T-helper 17 cell (primary cell): Measurements from ENCODE around the gene SF3B6. TPM values are rescaled to one million over a fixed set of nuclear protein-coding genes. Genes with fewer than 3 reads are reported as not detected.
"Not testable (repeated sequence)": the region's sequence is repeated elsewhere in the genome, so short reads cannot be mapped to it uniquely, and the experiment has no call there.

ENCODE experiments used
- ATAC-seq: fragments of 150-1000 bp; cut with Tn5 transposase; 2 replicates; pipeline ENCODE4 v1.10.0; 2021; ENCODE audit warnings: mild to moderate bottlenecking, moderate library complexity
- DNase-seq, 3 donors: peaks; one replicate each; pipeline versions ENCODE4 v3.0.0 to v3.0.0-alpha.2; 2020 to 2021
- H3K9me3 ChIP-seq: one replicate; pipeline ENCODE4 v1.7.0; 2013; ENCODE audit warnings: low read length, mild to moderate bottlenecking; ENCODE audit not compliant: control insufficient read depth, poor library complexity, severe bottlenecking
- H3K27ac Mint-ChIP-seq: one replicate; pipeline ENCODE4 v1.8.0; 2022; ENCODE audit warnings: mild to moderate bottlenecking, moderate library complexity, mixed read lengths
- H3K27me3 Mint-ChIP-seq: one replicate; pipeline ENCODE4 v1.8.0; 2022; ENCODE audit warnings: mixed read lengths
- H3K36me3 Mint-ChIP-seq: one replicate; pipeline ENCODE4 v1.8.0; 2022; ENCODE audit warnings: low read depth, mixed read lengths
- H3K4me1 Mint-ChIP-seq: one replicate; pipeline ENCODE4 v1.8.0; 2022; ENCODE audit warnings: mild to moderate bottlenecking, mixed read lengths
- H3K4me3 Mint-ChIP-seq: one replicate; pipeline ENCODE4 v1.8.0; 2022; ENCODE audit warnings: mild to moderate bottlenecking, moderate library complexity, mixed read lengths
- total RNA-seq, 4 donors: library from RNA in 2 of 4; stranded (reverse) in 2 of 4; gene quantifications; one replicate each; pipeline ENCODE4 v1.2.3 and lab custom pipeline; 2022 to 2026

Gene SF3B6
- total RNA-seq, 2 donors from 2014 or later, result 48.8 to 51.5 TPM

DNA sequence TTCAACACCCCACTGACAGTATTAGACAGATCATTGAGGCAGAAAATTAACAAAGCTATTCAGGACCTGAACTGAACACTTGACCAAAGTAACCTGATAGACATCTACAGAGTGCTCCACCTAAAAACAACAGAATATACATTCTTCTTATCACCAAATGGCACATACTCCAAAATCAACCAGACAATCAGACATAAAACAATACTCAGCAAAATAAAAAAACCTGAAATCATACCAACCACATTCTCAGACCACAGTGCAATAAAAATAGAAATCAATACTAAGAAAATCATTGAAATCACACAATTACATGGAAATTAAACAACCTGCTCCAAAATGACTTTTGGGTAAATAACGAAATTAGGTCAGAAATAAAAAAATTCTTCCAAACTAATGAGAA lies 31.2 kb upstream of the SF3B6 start:
- Mint-ChIP-seq H3K4me1 (no peaks in the 10 kb centered on the region), H3K27me3 (no peaks in the 10 kb centered on the region), H3K36me3 (no peaks in the 10 kb centered on the region), H3K27ac (no peak overlapping the region), H3K4me3 (no peak overlapping the region)
- ATAC-seq (no peak), DNase-seq (no peak)
- H3K9me3 ChIP-seq, result no peaks in the 10 kb centered on the region

DNA sequence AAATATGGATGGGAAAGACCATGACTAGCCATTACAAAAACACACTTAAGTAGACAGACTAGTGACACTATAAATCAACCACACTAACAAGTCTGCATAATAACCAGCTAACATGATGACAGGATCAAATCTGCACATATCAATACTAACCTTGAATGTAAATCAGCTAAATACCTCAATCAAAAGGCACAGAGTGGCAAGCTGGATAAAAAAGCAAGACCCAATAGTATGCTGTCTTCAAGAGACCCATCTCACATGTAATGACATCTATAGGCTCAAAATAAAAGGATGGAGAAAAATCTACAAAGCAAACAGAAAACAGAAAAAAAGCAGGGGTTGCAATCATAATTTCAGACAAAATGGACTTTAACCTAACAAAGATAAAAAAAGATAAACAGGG lies 30.7 kb upstream of the SF3B6 start:
- ATAC-seq (no peak), DNase-seq (no peak)
- no peaks in the 10 kb centered on the region for H3K9me3 ChIP-seq
- no peaks in the 10 kb centered on the region for H3K27me3 Mint-ChIP-seq
- no peaks in the 10 kb centered on the region for H3K36me3 Mint-ChIP-seq
- H3K4me3 Mint-ChIP-seq, result no peak overlapping the region
- H3K27ac Mint-ChIP-seq, result no peak overlapping the region
- H3K4me1 Mint-ChIP-seq, result no peaks in the 10 kb centered on the region

DNA sequence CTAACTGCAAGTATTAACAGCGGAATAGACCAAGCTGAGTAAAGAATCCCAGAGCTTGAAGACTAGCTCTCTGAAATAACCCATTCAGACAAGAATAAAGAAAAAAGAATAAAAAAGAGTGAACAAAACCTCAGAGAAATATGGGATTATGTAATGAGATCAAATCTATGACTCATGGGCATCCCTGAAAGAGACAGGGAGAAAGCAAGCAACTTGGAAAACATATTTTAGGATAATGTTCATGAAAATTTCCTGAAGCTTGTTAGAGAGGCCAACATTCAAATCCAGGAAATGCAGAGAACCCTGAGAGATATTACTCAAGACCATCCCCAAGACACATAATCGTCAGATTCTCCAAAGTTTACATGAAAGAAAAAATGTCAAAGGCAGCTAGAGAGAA lies 29.7 kb upstream of the SF3B6 start:
- Mint-ChIP-seq H3K4me3 (no peak overlapping the region), H3K36me3 (no peaks in the 10 kb centered on the region), H3K4me1 (no peaks in the 10 kb centered on the region), H3K27ac (no peak overlapping the region), H3K27me3 (no peaks in the 10 kb centered on the region)
- ATAC-seq (no peak), DNase-seq (no peak)
- no peaks in the 10 kb centered on the region for H3K9me3 ChIP-seq

DNA sequence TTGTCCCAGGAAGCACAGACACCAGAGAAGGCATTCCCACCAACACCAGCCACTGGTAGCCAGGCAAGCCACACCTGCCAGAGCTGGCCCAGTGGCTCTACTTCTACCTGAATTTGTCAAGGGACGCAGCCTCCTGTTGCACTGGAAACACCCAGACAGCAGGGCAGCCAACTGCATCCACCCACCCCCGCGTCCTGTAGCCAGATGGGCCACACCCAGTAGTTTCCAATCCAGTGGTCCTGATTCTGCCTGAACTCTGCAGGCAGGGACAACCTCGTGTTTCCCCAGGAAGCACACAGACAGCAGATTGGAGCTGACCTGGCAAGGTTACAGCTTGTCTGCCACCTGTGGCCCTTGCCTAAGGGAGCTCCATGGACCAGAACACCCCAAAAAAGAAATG lies 28.8 kb upstream of the SF3B6 start:
- H3K27ac Mint-ChIP-seq, result no peak overlapping the region
- no peaks in the 10 kb centered on the region for H3K4me1 Mint-ChIP-seq
- DNase-seq, result no peak
- ATAC-seq, result no peak
- H3K27me3 Mint-ChIP-seq, result no peaks in the 10 kb centered on the region
- no peaks in the 10 kb centered on the region for H3K36me3 Mint-ChIP-seq
- H3K4me3 Mint-ChIP-seq, result no peak overlapping the region
- no peaks in the 10 kb centered on the region for H3K9me3 ChIP-seq

DNA sequence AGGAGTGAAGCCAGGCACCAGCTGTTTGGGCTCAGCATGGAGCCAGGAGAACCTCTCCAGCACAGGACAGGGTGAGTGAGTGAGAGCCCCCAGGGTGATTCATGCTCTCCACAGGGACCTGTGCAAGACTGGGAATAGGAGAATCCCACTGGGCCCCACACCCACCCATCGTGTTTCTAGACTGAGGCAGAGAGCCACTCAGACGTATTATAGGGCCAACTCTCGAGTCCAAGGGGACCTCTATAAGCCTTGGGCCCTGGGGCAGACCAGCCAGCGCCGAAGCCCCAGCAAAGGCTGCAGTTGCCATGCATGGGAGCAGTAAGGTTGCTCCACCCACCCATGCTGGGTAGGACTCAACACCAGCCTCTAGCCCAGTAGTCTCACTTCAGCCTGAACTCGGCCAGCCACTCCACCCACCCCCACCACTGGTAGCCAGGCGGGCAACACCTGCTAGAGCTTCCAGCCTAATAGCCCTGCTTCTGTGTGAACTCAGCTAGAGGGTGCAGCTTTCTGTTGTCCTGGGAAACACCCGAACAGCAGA lies 28.1 kb upstream of the SF3B6 start:
- Mint-ChIP-seq H3K27ac (no peak overlapping the region), H3K36me3 (no peaks in the 10 kb centered on the region), H3K27me3 (no peaks in the 10 kb centered on the region), H3K4me3 (no peak overlapping the region), H3K4me1 (no peaks in the 10 kb centered on the region)
- H3K9me3 ChIP-seq, result no peaks in the 10 kb centered on the region
- DNase-seq, result no peak
- ATAC-seq, result no peak

DNA sequence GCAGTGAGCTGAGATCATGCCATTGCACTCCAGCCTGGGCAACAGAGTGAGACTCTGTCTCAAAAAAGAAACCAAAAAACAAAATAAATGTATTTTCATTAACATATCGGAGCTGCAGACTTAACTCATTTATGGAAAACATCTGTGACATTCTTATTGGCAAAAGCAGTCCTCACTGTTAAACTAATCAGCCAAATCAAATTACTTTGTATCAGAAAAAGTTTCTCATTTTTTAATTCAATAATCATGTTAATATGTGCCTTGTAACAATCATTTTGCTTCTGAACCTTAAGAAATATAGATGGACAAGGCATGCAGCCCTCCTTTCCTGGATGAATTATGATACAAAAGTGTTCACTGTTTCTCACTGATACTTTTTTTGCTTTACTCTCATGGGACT lies 26.6 kb upstream of the SF3B6 start:
- DNase-seq, result no peak
- ATAC-seq, result no peak
- Mint-ChIP-seq H3K4me3 (no peak overlapping the region), H3K4me1 (no peaks in the 10 kb centered on the region), H3K36me3 (no peaks in the 10 kb centered on the region), H3K27ac (no peak overlapping the region), H3K27me3 (no peaks in the 10 kb centered on the region)
- no peaks in the 10 kb centered on the region for H3K9me3 ChIP-seq

DNA sequence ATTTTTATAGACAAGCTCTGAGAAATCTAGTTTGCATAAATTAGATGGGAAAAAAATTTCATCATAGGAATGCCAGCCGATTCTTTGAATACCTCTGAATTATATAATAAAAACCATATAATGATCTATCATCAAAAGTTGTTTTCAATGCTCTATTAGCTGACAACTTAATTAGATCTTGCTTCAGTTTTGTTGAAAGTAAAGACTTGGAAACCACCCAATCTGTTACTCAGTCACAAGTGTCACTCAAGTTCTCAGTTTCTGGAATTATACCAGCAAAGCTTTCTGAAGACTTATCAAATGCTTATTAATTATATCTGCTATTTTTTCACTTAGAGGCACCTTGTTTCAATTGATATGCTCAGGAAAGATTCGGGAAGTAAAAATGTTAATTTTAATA lies 25.9 kb upstream of the SF3B6 start:
- Mint-ChIP-seq H3K36me3 (no peaks in the 10 kb centered on the region), H3K27me3 (no peaks in the 10 kb centered on the region), H3K4me1 (no peaks in the 10 kb centered on the region), H3K4me3 (no peak overlapping the region), H3K27ac (no peak overlapping the region)
- no peak for ATAC-seq
- no peak for DNase-seq
- no peaks in the 10 kb centered on the region for H3K9me3 ChIP-seq

DNA sequence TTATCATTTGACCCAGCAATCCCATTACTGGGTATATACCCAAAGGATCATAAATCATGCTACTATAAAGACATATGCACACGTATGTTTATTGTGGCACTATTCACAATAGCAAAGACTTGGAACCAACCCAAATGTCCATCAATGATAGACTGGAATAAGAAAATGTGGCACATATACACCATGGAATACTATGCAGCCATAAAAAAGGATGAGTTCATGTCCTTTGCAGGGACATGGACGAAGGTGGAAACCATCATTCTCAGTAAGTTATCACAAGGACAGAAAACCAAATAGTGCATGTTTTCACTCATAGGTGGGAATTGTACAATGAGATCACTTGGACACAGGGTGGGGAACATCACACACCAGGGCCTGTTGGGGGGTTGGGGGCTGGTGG lies 24.6 kb upstream of the SF3B6 start:
- not testable (repeated sequence) for DNase-seq, H3K27me3 Mint-ChIP-seq, H3K4me3 Mint-ChIP-seq, ATAC-seq, H3K4me1 Mint-ChIP-seq, H3K36me3 Mint-ChIP-seq, H3K9me3 ChIP-seq, H3K27ac Mint-ChIP-seq

DNA sequence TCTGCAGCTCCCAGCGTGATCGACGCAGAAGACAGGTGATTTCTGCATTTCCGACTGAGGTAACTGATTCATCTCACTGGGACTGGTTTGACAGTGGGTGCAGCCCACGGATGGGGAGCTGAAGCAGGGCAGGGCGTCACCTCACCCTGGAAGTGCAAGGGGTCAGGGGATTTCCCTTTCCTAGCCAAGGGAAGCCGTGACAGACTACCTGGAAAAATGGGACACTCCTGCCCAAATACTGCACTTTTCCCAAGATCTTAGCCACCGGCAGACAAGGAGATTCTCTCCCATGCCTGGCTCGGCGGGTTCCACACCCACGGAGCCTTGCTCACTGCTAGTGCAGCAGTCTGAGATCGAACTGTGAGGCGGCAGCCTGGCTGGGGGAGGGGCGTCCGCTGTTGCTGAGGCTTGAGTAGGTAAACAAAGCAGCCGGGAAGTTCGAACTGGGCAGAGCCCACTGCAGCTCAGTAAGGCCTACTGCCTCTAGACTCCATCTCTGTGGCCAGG lies 19.1 kb upstream of the SF3B6 start:
- not testable (repeated sequence) for H3K4me1 Mint-ChIP-seq, H3K27ac Mint-ChIP-seq, DNase-seq, H3K27me3 Mint-ChIP-seq, H3K9me3 ChIP-seq, ATAC-seq, H3K36me3 Mint-ChIP-seq, H3K4me3 Mint-ChIP-seq

DNA sequence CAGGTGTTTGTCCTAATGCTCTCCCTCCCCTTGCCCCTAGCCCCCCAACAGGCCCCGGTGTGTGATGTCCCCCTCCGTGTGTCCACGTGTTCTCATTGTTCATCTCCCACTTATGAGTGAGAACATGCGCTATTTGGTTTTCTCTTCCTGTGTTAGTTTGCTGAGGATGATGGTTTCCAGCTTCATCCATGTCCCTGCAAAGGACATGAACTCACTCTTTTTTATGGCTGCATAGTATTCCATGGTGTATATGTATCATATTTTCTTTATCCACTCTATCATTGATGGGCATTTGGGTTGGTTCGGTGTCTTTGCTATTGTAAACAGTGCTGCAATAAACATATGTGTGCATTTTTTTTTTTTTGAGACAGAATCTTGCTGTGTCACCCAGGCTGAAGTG lies 17.1 kb upstream of the SF3B6 start:
- not testable (repeated sequence) for DNase-seq, H3K4me1 Mint-ChIP-seq, H3K9me3 ChIP-seq, H3K4me3 Mint-ChIP-seq, ATAC-seq, H3K27me3 Mint-ChIP-seq, H3K36me3 Mint-ChIP-seq, H3K27ac Mint-ChIP-seq

DNA sequence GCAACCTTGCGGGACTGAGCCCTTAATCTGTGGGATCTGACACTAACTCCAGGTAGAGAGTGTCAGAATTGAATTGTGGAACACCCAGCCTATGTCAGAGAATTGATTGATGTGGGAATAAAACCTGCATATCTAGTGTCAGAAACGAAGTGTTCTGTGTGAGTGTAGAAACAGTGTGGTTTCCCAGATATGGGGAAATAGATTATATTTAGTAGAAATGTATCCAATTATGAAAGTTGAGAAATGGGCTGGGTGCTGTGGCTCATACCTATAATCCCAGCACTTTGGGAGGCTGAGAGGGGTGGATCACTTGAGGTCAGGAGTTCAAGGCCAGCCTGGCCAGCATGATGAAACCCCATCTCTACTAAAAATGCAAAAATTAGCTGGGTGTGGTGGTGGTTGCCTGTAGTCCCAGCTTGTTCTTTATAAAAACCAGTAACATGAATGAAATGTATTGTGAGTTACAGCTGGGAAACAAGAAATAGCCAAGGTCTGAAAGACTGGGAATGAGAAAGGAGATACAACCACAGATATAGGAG lies 12.8 kb upstream of the SF3B6 start:
- Mint-ChIP-seq H3K27ac (no peak overlapping the region), H3K4me3 (no peak overlapping the region), H3K36me3 (no peaks in the 10 kb centered on the region), H3K27me3 (no peaks in the 10 kb centered on the region), H3K4me1 (peaks cover 8% of the 10 kb centered on the region)
- no peak for DNase-seq
- no peaks in the 10 kb centered on the region for H3K9me3 ChIP-seq
- no peak for ATAC-seq

DNA sequence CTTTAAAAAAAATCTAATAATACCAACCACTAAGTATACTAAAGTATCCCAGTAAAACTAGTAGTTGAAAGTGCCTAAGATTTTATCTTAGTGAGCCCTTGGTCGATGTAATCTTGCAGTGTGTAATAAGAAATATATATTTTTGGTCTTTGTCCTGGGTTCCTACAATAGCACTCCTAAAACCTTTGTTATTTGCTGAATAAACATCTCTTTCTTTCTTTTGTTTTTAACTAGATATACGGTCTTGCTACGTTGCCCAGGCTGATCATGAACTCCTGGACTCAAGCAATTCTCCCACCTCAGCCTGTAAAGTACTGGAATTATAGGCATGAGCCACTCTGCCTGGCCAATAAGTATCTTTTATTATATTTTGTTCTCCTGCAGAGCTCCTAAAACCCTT lies 10.9 kb upstream of the SF3B6 start:
- Mint-ChIP-seq H3K36me3 (no peaks in the 10 kb centered on the region), H3K27me3 (no peaks in the 10 kb centered on the region), H3K27ac (no peak overlapping the region), H3K4me3 (no peak overlapping the region), H3K4me1 (peaks cover 14% of the 10 kb centered on the region)
- ATAC-seq (no peak), DNase-seq (no peak)
- H3K9me3 ChIP-seq, result no peaks in the 10 kb centered on the region

DNA sequence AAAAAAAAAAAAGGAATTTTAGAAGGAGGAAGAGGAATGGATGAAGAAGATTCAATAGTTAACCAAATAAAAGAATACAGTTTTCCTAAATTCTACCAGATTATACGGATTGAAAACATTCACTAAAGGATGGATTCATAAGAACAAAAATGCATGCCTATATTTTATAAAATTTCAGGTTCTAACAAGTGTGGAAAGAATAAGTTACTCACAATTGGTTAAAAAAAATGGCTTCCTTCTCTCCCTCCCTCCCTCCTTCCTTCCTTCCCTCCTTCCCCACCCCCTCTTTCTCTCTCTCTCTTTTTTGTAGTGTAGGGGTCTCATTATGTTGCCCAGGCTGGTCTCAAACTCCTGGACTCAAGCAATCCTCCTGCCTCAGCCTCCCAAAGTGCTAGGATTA lies 10.1 kb upstream of the SF3B6 start:
- Mint-ChIP-seq H3K27me3 (no peaks in the 10 kb centered on the region), H3K4me3 (no peak overlapping the region), H3K36me3 (no peaks in the 10 kb centered on the region), H3K4me1 (peaks cover 14% of the 10 kb centered on the region), H3K27ac (peak overlapping the region; percentile 34)
- DNase-seq (no peak), ATAC-seq (no peak)
- H3K9me3 ChIP-seq, result no peaks in the 10 kb centered on the region

DNA sequence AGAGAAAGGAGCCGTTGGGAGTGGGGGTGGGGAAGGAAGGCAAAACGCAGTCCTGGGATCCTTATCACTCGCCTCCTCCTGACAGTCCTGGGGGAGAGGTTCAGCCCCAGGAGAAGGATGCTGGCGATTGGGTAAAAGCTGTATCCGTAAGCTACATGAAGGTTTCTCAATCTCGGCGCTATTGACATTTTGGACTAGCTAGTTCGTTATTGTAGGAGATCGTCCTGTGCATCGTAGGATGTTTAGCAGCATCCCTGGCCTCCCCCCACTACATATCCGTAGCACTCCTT lies 9.0 kb upstream of the SF3B6 start:
- Mint-ChIP-seq H3K36me3 (no peaks in the 10 kb centered on the region), H3K27ac (peak overlapping the region; percentile 60)

More for the DNA sequence above, 9.0 kb upstream of the SF3B6 start:
- ATAC-seq (no peak), DNase-seq (no peak)
- H3K4me3 Mint-ChIP-seq, result peak overlapping the region; percentile 90
- no peaks in the 10 kb centered on the region for H3K9me3 ChIP-seq
- H3K27me3 Mint-ChIP-seq, result no peaks in the 10 kb centered on the region
- peaks cover 14% of the 10 kb centered on the region for H3K4me1 Mint-ChIP-seq
